GM23248 (cell line): ENCODE results near the gene COMP. TPM values are rescaled to one million over a fixed set of nuclear protein-coding genes. Genes with fewer than 3 reads are reported as not detected.
A peak's percentile ranks its signal among the peaks of the same experiment; 100 is the strongest.

ENCODE experiments used
- DNase-seq: peaks from one replicate; pipeline ENCODE4 v3.0.0-alpha.2; 2015
- H2AFZ ChIP-seq: fragments of 200-600 bp; sonication (generic); 2 replicates; pipeline ENCODE4 v1.6.1; 2016; ENCODE audit warnings: antibody characterized with exemption
- H3F3A ChIP-seq: fragments of 200-600 bp; sonication (generic); 2 replicates; pipeline ENCODE4 v1.6.1; 2016; ENCODE audit warnings: mild to moderate bottlenecking, antibody characterized with exemption, mixed run types; ENCODE audit not compliant: insufficient read depth
- H3K27ac ChIP-seq: fragments of 200-600 bp; sonication (generic); 2 replicates; pipeline ENCODE4 v1.5.1; 2016; ENCODE audit warnings: mild to moderate bottlenecking
- H3K27me3 ChIP-seq: fragments of 200-600 bp; sonication (generic); replicated peaks from 2 replicates; pipeline ENCODE4 v1.6.1; 2016; ENCODE audit warnings: mild to moderate bottlenecking; ENCODE audit not compliant: insufficient read depth
- H3K36me3 ChIP-seq: fragments of 200-600 bp; sonication (generic); 2 replicates; pipeline ENCODE4 v1.6.1; 2016; ENCODE audit warnings: low read depth, mild to moderate bottlenecking
- H3K4me1 ChIP-seq: fragments of 200-600 bp; sonication (generic); 2 replicates; pipeline ENCODE4 v1.6.1; 2016; ENCODE audit warnings: mild to moderate bottlenecking; ENCODE audit not compliant: insufficient read depth
- H3K4me2 ChIP-seq: fragments of 200-600 bp; sonication (generic); one replicate; pipeline ENCODE4 v1.6.1; 2016; ENCODE audit warnings: mild to moderate bottlenecking; ENCODE audit not compliant: unreplicated experiment
- H3K4me3 ChIP-seq: fragments of 200-600 bp; sonication (generic); 2 replicates; pipeline ENCODE4 v1.5.1; 2016; ENCODE audit warnings: mild to moderate bottlenecking
- H3K79me2 ChIP-seq: fragments of 200-600 bp; sonication (generic); 2 replicates; pipeline ENCODE4 v1.6.1; 2016; ENCODE audit warnings: mild to moderate bottlenecking; ENCODE audit not compliant: insufficient read depth
- H3K9ac ChIP-seq: fragments of 200-600 bp; sonication (generic); 2 replicates; pipeline ENCODE4 v1.6.1; 2016; ENCODE audit warnings: mild to moderate bottlenecking
- H3K9me2 ChIP-seq: fragments of 200-600 bp; sonication (generic); 2 replicates; pipeline ENCODE4 v1.6.1; 2016; ENCODE audit warnings: mixed run types, mild to moderate bottlenecking, moderate library complexity; ENCODE audit not compliant: insufficient read depth
- H3K9me3 ChIP-seq: fragments of 200-600 bp; sonication (generic); one replicate; pipeline ENCODE4 v1.6.1; 2017; ENCODE audit warnings: low read depth
- H4K20me1 ChIP-seq: fragments of 200-600 bp; sonication (generic); 2 replicates; pipeline ENCODE4 v1.6.0; 2016; ENCODE audit not compliant: insufficient read depth
- EZH2 ChIP-seq: fragments of 200-600 bp; sonication (generic); IDR thresholded peaks from 2 replicates; pipeline ENCODE4 v1.6.1; 2018; ENCODE audit warnings: antibody characterized with exemption, mild to moderate bottlenecking; ENCODE audit not compliant: insufficient read depth, poor library complexity, severe bottlenecking
- EZH2phosphoT487 ChIP-seq: fragments of 200-600 bp; sonication (generic); IDR thresholded peaks from 2 replicates; pipeline ENCODE4 v1.6.1; 2018; ENCODE audit warnings: antibody characterized with exemption, moderate library complexity, mild to moderate bottlenecking, low read depth; ENCODE audit not compliant: insufficient read depth
- WGBS, 2 experiments: methylation state at CpG; one replicate each; pipeline ENCODE4 v1.1.6; 2015 to 2017; ENCODE audit warnings: low lambda C conversion rate in 2 of 2, low coverage in 1 of 2; ENCODE audit errors: missing lambda C conversion rate in 2 of 2; 5-methylcytosine and 5-hydroxymethylcytosine counted together
- in situ Hi-C: fragments of 300-500 bp; cut with MboI; formaldehyde crosslinking; loops from 2 replicates; pipeline ENCODE4 v1.15.0; 2020
- polyA plus RNA-seq: library from polyadenylated mRNA; unstranded; fragments of >200 nt; fragmentation: Nextera tagmentation; extraction: Ambion mirVana; gene quantifications from 2 replicates; pipeline ENCODE4 v1.2.1, GENCODE V29; 2016
- total RNA-seq: library from RNA; depleted of rRNA; stranded (reverse); fragments of >200 nt; shearing (Covaris generic); gene quantifications from 2 replicates; pipeline ENCODE4 v1.2.3, GENCODE V29; 2014

Gene COMP
- total and polyA plus RNA-seq, 2 experiments from 2014 or later = 93.8 to 252 TPM

GRCh38 chr19:18762125-18763023 is 28.7 kb downstream of the COMP start:
- DNase-seq = peak; percentile 12
- H3K27ac ChIP-seq = no peak overlapping the region
- H3K36me3 ChIP-seq = no peaks in the 10 kb centered on the region
- no peak for TF ChIP-seq EZH2
- TF ChIP-seq EZH2phosphoT487 = no peak
- in situ Hi-C loops = no loop called here
- no peaks in the 10 kb centered on the region for H4K20me1 ChIP-seq
- H3K4me1 ChIP-seq = peaks cover 21% of the 10 kb centered on the region
- no peaks in the 10 kb centered on the region for H3K27me3 ChIP-seq
- H3F3A ChIP-seq = peaks cover 20% of the 10 kb centered on the region; the same call in 1 of the 2 replicates
- H3K79me2 ChIP-seq = no peaks in the 10 kb centered on the region
- H3K9ac ChIP-seq = no peak overlapping the region
- no peaks in the 10 kb centered on the region for H3K9me3 ChIP-seq
- no peak overlapping the region for H2AFZ ChIP-seq
- no peak overlapping the region for H3K4me3 ChIP-seq
- H3K4me2 ChIP-seq = no peak overlapping the region
- no peaks in the 10 kb centered on the region for H3K9me2 ChIP-seq
- WGBS, 2 experiments = 73 to 74% methylated on average over 29 to 35 of the region's 35 CpGs

DNA sequence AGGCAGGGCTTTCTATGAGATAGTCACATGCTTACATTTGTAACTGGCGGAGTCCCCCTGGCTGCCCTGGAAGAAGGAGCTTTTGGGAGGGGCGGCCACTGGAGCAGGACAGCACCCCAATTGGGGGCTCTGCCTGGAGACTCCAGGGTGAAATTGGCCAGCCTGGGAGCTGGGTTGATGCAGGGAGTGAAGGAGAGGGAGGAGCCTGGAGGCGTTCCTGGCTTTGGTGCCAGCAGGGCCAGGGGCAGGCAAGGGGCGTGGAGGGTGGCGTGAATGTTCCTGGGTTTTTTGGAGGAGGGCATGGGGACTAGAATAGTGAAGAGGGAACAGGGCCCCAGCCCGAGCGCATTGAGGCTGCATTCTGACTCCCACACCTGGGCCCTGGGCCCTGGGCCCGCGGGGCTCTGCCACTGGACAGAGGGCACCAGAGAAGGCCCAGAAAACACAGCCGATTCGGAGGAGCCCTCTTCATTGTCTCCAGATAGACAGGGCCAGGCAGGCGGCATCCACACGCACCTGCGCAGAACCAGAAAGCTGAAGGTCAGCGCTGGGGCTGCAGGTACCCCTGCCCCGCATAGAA is 29.5 kb downstream of the COMP start:
- no peak for DNase-seq
- in situ Hi-C loops = no loop called here

GRCh38 chr19:18760440-18761383 is 30.4 kb downstream of the COMP start:
- no peaks in the 10 kb centered on the region for H3K9me2 ChIP-seq
- no peaks in the 10 kb centered on the region for H4K20me1 ChIP-seq
- H3K4me3 ChIP-seq = no peak overlapping the region
- no peak for DNase-seq
- 86 to 88% methylated on average over 12 to 27 of the region's 27 CpGs for WGBS, 2 experiments
- H3K4me2 ChIP-seq = no peak overlapping the region
- H3K9ac ChIP-seq = no peak overlapping the region
- in situ Hi-C loops = no loop called here
- H3F3A ChIP-seq = peaks cover 20% of the 10 kb centered on the region; the same call in 1 of the 2 replicates
- H3K9me3 ChIP-seq = no peaks in the 10 kb centered on the region
- H2AFZ ChIP-seq = no peak overlapping the region
- TF ChIP-seq EZH2 (no peak), EZH2phosphoT487 (no peak)
- H3K79me2 ChIP-seq = no peaks in the 10 kb centered on the region
- H3K27me3 ChIP-seq = no peaks in the 10 kb centered on the region
- no peak overlapping the region for H3K27ac ChIP-seq
- H3K4me1 ChIP-seq = peaks cover 21% of the 10 kb centered on the region
- H3K36me3 ChIP-seq = no peaks in the 10 kb centered on the region

More for the DNA sequence above, 29.5 kb downstream of the COMP start:
- H3K9me3 ChIP-seq = no peaks in the 10 kb centered on the region
- no peak overlapping the region for H3K9ac ChIP-seq
- H3K4me1 ChIP-seq = peaks cover 21% of the 10 kb centered on the region
- 92 to 96% methylated on average over 13 to 16 of the region's 16 CpGs for WGBS, 2 experiments
- H3K36me3 ChIP-seq = no peaks in the 10 kb centered on the region
- H3K27ac ChIP-seq = no peak overlapping the region
- no peaks in the 10 kb centered on the region for H3K79me2 ChIP-seq
- TF ChIP-seq EZH2phosphoT487 (no peak), EZH2 (no peak)
- H3K4me2 ChIP-seq = no peak overlapping the region
- H4K20me1 ChIP-seq = no peaks in the 10 kb centered on the region
- H2AFZ ChIP-seq = no peak overlapping the region
- H3K9me2 ChIP-seq = no peaks in the 10 kb centered on the region
- H3F3A ChIP-seq = peaks cover 20% of the 10 kb centered on the region; the same call in 1 of the 2 replicates
- no peak overlapping the region for H3K4me3 ChIP-seq
- no peaks in the 10 kb centered on the region for H3K27me3 ChIP-seq

GRCh38 chr19:18759995-18760426 is 31.1 kb downstream of the COMP start:
- no peak overlapping the region for H3K9ac ChIP-seq
- no peak overlapping the region for H3K4me2 ChIP-seq
- no peaks in the 10 kb centered on the region for H4K20me1 ChIP-seq
- H3K9me2 ChIP-seq = no peaks in the 10 kb centered on the region
- H3K9me3 ChIP-seq = no peaks in the 10 kb centered on the region
- H3K79me2 ChIP-seq = no peaks in the 10 kb centered on the region
- no peak overlapping the region for H3K27ac ChIP-seq
- no peaks in the 10 kb centered on the region for H3K27me3 ChIP-seq
- WGBS, 2 experiments = 88 to 91% methylated on average over 12 to 22 of the region's 22 CpGs
- DNase-seq = no peak
- H2AFZ ChIP-seq = no peak overlapping the region
- in situ Hi-C loops = no loop called here
- peaks cover 17% of the 10 kb centered on the region; the same call in 1 of the 2 replicates for H3F3A ChIP-seq
- peaks cover 18% of the 10 kb centered on the region for H3K4me1 ChIP-seq
- no peak overlapping the region for H3K4me3 ChIP-seq
- H3K36me3 ChIP-seq = no peaks in the 10 kb centered on the region
- TF ChIP-seq EZH2phosphoT487 = no peak
- no peak for TF ChIP-seq EZH2
